GM12892 (cell line): ENCODE measurements around the gene L1CAM.

Experiments used
- POLR2A ChIP-seq: IDR thresholded peaks from 2 replicates; pipeline ENCODE4 v1.6.1; 2011; ENCODE audit warnings: low read depth, low read length, control low read depth
- POLR2AphosphoS5 ChIP-seq: IDR thresholded peaks from 2 replicates; pipeline ENCODE4 v1.6.1; 2011; ENCODE audit warnings: low read depth, low read length, control low read depth

- TF ChIP-seq POLR2A (no peak), POLR2AphosphoS5 (no peak)
Observed at GRCh38 chrX:153828308-153828707, 57.7 kb downstream of the L1CAM start.
